GDM1 (cell line): ENCODE data around the gene HES7.

ENCODE experiments used
- DNase-seq: peaks from one replicate; lab custom pipeline; 2025; lab: John Stamatoyannopoulos, UW

Gene HES7

GRCh38 chr17:8155231-8155995, 31.5 kb upstream of the HES7 start:
- no peak for DNase-seq

- no peak for DNase-seq
Measured at GRCh38 chr17:8154608-8155155, 30.8 kb upstream of the HES7 start.

DNA sequence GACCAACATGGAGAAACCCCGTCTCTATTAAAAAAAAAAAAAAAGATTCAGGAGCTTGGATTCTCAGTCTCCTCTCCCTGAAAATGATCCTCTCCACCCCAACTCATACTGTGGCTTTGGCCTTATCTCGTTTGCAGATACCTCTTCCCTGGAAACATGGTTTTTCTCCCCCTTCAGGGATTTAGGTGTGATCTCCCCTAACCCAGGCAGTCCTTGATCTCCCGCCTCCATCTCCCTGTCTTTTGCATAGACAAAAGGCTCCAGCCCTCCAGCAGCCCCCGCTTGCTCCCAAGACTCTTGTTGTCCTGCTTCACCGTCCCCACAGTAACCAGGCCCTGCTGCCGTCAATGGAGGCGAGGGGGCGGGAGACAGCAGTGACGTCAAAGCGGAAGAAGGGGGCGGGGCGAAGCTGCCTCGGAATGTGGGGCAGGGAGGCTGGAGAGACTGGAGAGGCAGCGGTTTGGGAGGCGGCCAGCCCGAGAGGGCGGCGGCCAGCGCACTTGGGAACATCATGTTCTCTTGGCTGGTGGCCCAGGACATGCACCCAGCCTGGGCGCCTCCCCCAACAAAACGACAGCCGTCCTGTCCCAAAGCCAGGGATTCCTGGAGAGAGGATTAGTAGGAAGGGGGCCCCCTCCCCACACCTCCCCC, 30.2 kb upstream of the HES7 start:
- DNase-seq = peak; percentile 64

- DNase-seq = no peak
Measured at GRCh38 chr17:8153525-8153956, 29.6 kb upstream of the HES7 start.

GRCh38 chr17:8153031-8153451, 29.1 kb upstream of the HES7 start:
- no peak for DNase-seq

- DNase-seq = peak; percentile 87
Measured at GRCh38 chr17:8152112-8152775, 28.3 kb upstream of the HES7 start, which contains the start of gene PER1. TSS of gene PER1 (minus strand) at chr17:8152404. CDS start at chr17:8150706, 1,698 bp downstream.

DNA sequence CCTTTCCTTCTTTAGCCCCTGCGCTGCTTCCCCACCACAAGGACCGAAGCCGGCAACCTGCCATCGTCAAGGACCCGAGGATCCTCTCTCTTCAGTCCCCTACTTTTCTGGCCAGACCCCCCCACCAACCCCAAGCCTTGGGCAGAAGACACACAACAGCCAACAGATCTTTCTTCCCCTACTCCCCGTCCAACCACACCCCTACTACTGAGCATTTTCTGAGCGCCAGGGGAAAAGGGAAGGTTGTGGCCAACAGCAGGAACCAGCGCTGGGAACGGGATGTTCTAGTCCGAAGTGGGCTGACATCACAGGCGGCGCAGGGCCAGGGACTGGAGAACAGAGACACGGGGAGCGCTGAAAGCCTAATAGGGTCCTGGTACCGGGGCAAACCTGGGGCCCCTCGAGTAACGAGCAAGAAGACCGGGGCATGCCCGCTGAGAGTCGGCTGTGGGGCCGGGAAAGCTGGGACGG, 27.8 kb upstream of the HES7 start:
- DNase-seq = no peak

DNA sequence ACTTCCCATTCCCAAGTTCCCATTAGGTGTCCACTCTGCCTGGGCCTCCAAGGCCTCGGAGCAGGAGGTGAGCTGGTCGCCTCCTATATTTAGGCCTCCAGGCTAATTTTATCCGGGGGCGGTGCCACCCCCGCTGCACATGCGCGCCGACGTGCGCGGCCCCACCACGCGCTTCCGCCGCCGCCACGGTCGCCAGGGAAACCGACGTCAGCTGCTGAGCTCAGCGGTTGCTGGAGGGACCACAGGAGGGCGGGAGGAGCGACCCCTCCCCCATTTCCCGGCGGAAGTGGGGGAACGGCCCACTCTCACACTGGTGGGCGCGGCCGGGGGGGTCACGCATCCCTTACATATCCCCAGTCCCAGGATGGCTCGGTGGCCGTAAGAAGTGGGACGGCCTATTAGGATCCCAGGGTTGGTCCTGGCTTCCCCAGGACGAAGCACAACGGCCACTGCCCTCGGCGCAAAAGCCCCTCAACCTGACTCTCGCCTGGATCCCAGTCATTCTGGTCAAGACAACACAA, 27.3 kb upstream of the HES7 start:
- DNase-seq = peak; percentile 79

- no peak for DNase-seq
Measured at GRCh38 chr17:8150194-8151119, 26.6 kb upstream of the HES7 start.

DNA sequence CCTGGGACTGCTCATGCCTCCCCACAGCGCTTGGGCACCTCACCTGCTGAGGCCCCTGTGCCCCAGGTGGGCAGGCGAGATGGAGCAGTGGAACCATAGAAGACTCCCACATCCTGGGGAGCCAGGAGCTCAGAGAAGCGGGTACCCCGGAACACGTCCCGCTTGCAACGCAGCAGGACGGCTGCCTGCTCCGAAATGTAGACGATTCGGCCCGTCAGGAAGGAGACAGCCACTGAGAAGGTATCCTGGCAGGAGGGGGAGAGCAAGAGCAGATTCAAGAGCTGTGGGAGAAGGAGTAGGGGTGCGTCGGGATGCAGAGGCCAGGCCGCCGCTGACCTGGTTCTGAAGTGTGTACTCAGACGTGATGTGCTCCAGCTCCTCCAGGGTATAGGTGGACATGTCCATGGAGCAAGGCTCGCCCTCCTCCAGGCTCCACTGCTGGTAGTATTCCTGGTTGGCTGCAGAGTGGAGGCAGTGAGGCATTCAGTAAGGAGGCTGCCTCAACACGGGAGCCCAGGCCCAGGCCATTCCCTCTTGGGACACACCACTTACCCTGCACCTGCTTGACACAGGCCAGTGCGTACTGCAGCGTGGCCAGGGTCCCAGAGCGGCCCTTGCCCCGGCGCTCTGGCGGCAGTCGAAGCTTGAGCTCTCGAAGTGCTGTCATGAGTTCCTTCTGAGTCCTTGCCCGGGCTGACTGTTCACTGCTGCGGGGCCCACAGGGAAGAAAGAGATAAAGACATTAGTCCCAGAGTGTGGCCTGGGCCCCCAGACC, 25.7 kb upstream of the HES7 start:
- no peak for DNase-seq

GRCh38 chr17:8148560-8148959, 24.7 kb upstream of the HES7 start:
- no peak for DNase-seq

DNA sequence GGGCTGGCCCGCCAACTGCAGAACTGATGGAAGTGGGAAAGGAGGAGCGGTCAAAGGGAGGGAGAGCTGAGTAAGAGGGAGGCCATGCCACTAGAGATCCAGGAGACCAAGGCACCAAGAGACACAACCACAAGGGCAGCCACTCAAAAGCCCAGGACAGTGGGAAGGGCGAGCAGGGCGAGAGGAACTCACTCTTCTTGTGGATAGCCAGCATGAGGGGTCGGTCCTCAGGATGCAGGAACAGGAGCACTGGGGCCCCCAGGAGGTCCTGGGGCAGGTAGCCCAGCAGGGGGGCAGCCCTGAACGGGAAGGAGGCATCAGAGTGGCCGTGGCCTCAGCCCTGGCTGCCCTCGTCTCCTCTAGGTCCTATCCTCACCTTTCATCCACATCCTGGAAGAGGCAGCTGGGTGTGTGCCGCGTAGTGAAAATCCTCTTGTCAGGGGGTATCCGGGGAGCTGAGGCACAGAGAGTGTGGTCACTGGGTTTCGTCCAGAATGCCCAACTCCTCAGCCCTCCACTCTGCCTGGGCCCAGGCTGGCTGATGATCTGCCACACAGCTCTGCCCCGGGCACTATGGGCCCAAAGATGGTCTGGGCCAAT, 24.0 kb upstream of the HES7 start:
- DNase-seq = no peak

GRCh38 chr17:8147141-8147804, 23.4 kb upstream of the HES7 start:
- no peak for DNase-seq

DNA sequence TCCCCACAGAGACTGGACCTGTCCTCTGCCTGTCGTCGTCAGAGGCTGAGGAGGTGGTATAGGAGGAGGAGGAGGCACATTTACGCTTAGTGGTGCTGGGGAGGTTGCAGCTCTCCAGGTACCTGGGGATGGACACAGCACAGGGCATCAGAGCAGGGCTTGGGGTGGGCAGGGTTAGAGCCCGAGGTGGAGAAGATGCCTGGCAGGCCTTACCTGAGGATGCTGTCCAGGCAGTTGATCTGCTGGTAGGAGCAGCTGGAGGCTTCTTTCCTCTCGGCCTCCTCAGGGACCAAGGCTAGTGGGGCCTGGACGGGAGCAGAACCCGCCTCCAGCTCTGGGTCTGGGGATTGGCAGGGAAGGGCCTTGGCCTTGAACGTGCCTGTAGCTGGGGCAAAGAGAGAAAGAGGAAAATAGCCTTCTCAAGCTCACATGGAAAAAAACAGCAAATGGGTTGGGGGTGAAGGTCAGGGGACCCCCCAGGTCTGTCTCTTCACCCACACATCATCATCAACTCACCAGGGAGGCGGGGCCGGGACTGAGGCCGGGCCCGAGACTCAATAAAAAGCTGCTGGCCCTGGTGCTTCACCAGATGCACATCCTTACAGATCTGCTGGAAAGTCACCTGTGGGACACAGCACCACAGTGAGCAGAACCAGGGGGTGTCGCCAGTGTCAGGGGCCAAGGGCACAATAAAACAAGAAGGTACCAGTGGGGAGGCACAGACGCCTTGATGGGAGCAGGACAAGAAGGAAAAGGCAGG, 22.7 kb upstream of the HES7 start:
- DNase-seq = no peak

DNA sequence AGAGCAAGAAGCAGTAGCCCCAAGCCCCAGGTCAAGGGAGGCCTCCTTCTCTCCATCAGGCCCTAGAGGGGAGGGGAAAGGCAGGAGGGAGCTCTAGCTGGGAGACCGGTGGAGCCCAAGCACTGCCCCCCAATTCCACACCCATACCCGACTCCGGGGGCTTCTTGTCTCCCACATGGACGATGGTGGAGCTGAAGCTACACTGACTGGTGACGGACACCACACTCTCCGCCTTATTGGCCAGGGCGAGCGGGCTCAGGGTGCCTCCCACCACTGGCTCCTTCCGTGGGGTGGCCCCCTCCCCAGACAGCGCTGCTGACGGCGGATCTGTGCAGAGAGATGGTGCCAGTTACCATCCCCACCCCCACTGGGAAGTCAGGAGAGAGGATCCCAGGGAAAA, 21.9 kb upstream of the HES7 start:
- no peak for DNase-seq

DNA sequence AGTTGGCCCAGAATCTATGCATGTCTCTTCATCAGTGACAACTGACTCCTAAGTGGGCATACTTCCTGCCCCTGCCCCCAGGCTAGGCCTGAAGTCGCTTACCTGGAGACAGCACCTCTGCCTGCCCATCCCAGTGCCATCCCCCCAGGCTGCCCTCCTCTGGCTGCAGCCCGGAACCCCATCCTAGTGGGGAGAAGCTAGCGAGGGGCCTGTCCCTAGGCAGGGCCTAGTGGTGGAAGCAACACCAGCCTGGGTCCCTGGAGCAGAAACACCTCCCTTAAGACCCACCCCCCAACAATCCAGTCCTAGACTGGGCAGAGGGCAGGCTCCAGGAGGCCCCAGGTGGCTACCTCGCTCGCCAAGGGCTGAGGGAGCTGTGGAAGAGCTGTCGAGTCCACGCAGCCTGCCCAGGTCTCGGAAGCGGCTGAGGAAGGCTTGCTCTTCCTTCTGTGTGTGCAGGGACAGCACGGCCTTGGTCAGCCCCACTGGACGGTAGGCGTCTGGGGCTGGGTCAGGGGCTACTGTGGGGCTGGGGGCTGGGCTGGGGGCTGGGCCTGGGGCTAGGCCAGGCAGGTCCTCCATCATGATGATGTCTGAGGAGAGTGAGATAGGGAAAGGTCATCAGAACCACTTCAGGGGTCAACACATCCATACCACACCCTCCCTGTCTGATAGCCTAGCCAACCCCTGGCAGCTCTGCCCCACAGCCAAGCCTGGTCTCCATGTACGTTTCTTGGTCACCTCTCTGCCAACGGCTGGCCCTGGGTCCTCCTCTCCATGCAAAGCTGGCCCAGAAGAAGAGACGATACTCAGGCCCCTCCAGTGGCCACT, 20.7 kb upstream of the HES7 start:
- DNase-seq = no peak

- DNase-seq = no peak
Measured at GRCh38 chr17:8143581-8144400, 19.9 kb upstream of the HES7 start.
